SU-DHL-6 (cell line): ENCODE results near the gene AUH.

Experiments
- CTCF ChIP-seq: fragments of 200-600 bp; sonication (generic); IDR thresholded peaks from one replicate; pipeline ENCODE4 v1.5.1; 2017; ENCODE audit warnings: antibody characterized with exemption, mild to moderate bottlenecking, low read length, moderate library complexity; ENCODE audit not compliant: insufficient read depth, poor library complexity, severe bottlenecking
- EZH2phosphoT487 ChIP-seq: fragments of 200-600 bp; sonication (generic), shearing (Covaris generic); conservative IDR thresholded peaks from 2 replicates; pipeline ENCODE4 v1.6.1; 2018; ENCODE audit warnings: mild to moderate bottlenecking, antibody characterized with exemption, low read length, moderate library complexity, mixed read lengths

DNA sequence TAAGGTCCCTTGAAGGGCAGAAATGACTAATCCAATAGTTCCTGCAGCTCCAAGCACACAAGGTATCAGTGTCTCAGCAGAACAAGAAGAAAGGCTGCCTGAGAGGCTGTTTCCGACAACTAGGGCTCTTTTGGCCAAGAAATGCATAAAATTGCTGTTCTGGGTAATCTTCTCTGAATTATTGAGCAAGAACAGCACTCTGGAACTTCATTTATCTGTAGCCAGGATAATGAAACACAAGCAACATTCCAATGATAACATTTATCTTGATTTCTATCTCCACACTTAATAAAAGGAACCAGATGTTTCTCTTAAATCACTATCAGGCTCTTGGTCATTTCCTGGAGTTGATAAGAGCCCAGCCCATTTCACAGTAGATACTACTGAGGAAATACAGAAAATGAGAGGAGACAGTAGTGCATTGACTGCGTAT is 17.0 kb upstream of the AUH start:
- TF ChIP-seq CTCF (no peak), EZH2phosphoT487 (no peak)
